Activated CD8-positive, alpha-beta memory T cell treated with anti-CD3 and anti-CD28 coated beads for 36 hours (primary cell): ENCODE results near the gene DNAJB13. TPM values are rescaled to one million over a fixed set of nuclear protein-coding genes. Genes with fewer than 3 reads are reported as not detected.

Source experiments
- CTCF ChIA-PET: fragments of 350-600 bp; sonication (Branson Sonifier 250); formaldehyde crosslinking; loops from one replicate; lab custom pipeline; 2021; ENCODE audit warnings: antibody characterized with exemption; lab: Charles Lee
- POLR2A ChIA-PET: fragments of 350-600 bp; sonication (Branson Sonifier 250); formaldehyde crosslinking; loops from one replicate; lab custom pipeline; 2021; ENCODE audit warnings: antibody characterized with exemption; lab: Charles Lee
- total RNA-seq, 2 experiments: library from RNA; stranded (reverse); gene quantifications; one replicate each; pipeline ENCODE4 v1.2.3, GENCODE V29; 2021

DNAJB13 gene
- total RNA-seq, 2 experiments from 2014 or later, result 0.40 TPM; not detected in 1

DNA sequence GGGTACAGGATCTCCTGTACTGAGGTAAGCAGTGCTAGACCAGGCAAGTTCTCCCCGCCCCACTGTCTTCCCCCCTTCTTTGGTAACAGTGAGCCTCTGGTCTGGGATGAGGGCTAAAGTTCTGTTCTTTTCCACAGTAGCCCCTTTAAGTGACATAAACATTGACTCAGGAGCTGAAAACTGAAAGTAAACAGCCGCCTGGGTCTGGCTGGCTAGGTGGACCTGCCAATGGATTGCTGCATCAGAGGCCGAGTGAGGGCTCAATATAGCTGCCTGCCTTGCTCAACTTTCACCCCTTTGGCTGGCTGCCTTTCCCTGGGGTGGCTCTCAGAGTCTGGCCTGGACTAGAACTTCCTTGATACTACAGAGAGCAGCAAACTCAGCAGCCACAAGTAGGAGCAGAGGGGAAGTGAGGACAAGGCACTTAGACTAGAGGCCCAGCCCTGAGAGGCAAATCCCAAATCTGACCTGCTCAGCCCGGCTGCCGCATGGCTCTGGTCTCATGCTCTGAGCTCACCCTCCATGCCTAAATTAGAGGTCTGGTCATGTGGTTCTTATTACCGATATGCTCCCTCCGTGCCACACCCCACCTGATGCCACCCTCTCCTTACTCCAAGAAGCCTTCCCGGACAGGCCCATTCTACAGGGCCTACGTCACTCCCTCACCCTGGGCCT is 67.6 kb downstream of the DNAJB13 start:
- ChIA-PET POLR2A (interaction anchor here (0.9 to 1.8 kb wide), 4 partner anchors 37 to 48 kb away, joined by 3 to 5 read pairs (median 4); no protein-coding TSS in a partner anchor), CTCF (interaction anchor here (2.0 kb wide), 2 partner anchors 37 to 54 kb away, joined by 4 to 7 read pairs; partner anchors contain the start of gene UCP2)

DNA sequence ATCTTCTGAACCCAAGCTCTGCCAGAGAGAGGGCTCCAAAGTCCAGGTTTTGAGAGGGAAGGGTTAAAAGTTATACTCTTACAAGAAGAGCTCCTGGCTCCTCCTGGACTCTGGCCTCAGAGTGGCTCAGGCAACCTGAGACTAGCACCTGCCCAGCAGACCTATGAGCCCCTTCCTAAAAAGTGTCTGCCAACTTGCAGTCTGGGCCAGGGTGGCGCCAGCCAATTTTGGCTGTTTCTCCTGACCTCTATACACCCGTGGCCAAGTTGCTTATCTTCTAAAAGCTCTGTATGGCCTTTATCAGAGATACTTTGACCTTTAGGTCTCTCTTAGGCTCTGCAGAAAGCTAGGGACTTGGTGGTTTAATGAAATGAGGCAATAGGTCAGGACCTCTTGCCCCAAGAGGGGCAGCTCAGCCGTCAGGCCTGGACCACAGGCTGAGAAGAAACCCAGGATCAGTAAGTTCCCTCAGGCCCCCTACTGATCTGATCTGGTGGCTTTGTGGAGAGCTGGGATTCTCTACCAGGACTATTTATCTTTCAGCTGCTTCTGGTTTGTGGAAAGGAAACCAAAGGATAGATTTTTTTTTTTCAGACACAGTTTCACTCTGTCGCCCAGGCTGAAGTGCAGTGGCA is 68.4 kb downstream of the DNAJB13 start:
- ChIA-PET CTCF (interaction anchor here (0.8 to 2.0 kb wide), 3 partner anchors 14 to 55 kb away, joined by 3 to 7 read pairs (median 4); partner anchors contain the start of gene UCP2), POLR2A (interaction anchor here (0.6 to 1.8 kb wide), 6 partner anchors 37 to 196 kb away, joined by 3 to 5 read pairs (median 4); partner anchors contain the start of gene UCP2)

DNA sequence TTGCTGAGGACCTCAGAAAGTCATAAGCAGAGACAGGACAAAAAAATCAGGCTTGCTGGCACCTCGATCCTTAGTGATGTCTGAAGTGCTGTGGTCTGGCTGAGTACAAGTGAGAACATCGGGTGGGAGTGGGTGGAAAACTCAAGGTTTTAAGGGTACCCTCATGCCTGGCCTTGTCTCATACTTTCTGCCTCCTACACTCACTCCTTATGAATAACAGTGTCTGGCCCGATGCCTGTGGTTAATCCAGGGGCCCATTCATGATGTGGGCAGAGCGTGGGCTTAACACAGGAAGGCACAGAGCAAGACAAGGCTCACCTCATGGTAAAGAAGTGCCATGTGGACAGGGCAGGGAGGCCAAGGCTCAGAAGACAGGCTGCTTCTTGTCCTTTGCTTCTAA is 69.0 kb downstream of the DNAJB13 start:
- CTCF ChIA-PET, result interaction anchor here (0.8 to 2.0 kb wide), 2 partner anchors 15 to 39 kb away, joined by 3 to 7 read pairs; partner anchors contain the start of gene UCP2
- POLR2A ChIA-PET, result interaction anchor here (0.6 to 1.8 kb wide), 5 partner anchors 38 to 196 kb away, joined by 3 to 5 read pairs (median 4); partner anchors contain the start of gene UCP2

Other genes starting within 250 kb of the DNAJB13 start
- gene RAB6A, start 190.0 kb upstream of the DNAJB13 start, total RNA-seq, result 10 to 100 TPM; 69.0 to 72.1 TPM
- 10 to 100 TPM; 59.5 to 61.8 TPM for gene MRPL48, start 163.2 kb upstream of the DNAJB13 start, total RNA-seq
- 100 to 1,000 TPM; 112 to 113 TPM for gene COA4, start 74.2 kb upstream of the DNAJB13 start, total RNA-seq
- gene PAAF1, start 74.0 kb upstream of the DNAJB13 start, total RNA-seq, result 10 to 100 TPM; 26.4 to 26.8 TPM
- 100 to 1,000 TPM; 270 to 279 TPM for gene UCP2, start 31.8 kb downstream of the DNAJB13 start, total RNA-seq
- 1 to 10 TPM; 1.6 to 2.0 TPM for gene UCP3, start 58.1 kb downstream of the DNAJB13 start, total RNA-seq
- 10 to 100 TPM; 34.3 to 35.3 TPM for gene C2CD3, start 220.0 kb downstream of the DNAJB13 start, total RNA-seq
- gene PPME1, start 220.3 kb downstream of the DNAJB13 start, total RNA-seq, result 10 to 100 TPM; 52.6 to 54.5 TPM